Colonic mucosa (tissue), 4 donors: ENCODE results near the gene HBS1L. TPM values are rescaled to one million over a fixed set of nuclear protein-coding genes. Genes with fewer than 3 reads are reported as not detected.

ENCODE experiments used
- DNase-seq: peaks from one replicate; pipeline ENCODE4 v3.0.0-alpha.2; 2020
- H3K27ac ChIP-seq: fragments of 200-600 bp; one replicate; pipeline ENCODE4 v1.8.0; 2021
- H3K27me3 ChIP-seq: fragments of 200-600 bp; one replicate; pipeline ENCODE4 v1.8.0; 2021
- H3K36me3 ChIP-seq: fragments of 200-600 bp; one replicate; pipeline ENCODE4 v1.8.0; 2021
- H3K4me1 ChIP-seq: fragments of 200-600 bp; one replicate; pipeline ENCODE4 v1.8.0; 2021; ENCODE audit warnings: mild to moderate bottlenecking
- H3K4me3 ChIP-seq: fragments of 200-600 bp; one replicate; pipeline ENCODE4 v1.8.0; 2021
- H3K9ac ChIP-seq, 2 donors: one replicate each; pipeline ENCODE4 v1.7.0; 2013; ENCODE audit warnings: control low read depth in 2 of 2, low read depth in 2 of 2, low read length in 2 of 2
- H3K9me3 ChIP-seq: fragments of 200-600 bp; one replicate; pipeline ENCODE4 v1.8.0; 2021
- CTCF ChIP-seq: fragments of 200-600 bp; IDR thresholded peaks from one replicate; pipeline ENCODE4 v1.8.0; 2022; ENCODE audit warnings: antibody characterized with exemption, mild to moderate bottlenecking
- intact Hi-C: fragments of 100-400 bp; cut with DNase I; formaldehyde crosslinking; loops from one replicate; pipeline ENCODE4 v1.14.1; 2022
- total RNA-seq, 2 donors: library from RNA; stranded (reverse); fragmentation: NEBNext Ultra II Directional in 1 of 2; extraction: Animal tissue kit (Norgen Biotek cat#: 25700) in 1 of 2; gene quantifications; one replicate each; pipeline ENCODE4 v1.2.1, GENCODE V29; 2021
- donor health status: healthy.
- donor health status: DM: no; HTN: no; CAD: no.
- donor health status: DM: no; HTN: no; CAD: no.

Gene HBS1L
- total RNA-seq, 2 donors from 2014 or later: 58.1 to 59.7 TPM

DNA sequence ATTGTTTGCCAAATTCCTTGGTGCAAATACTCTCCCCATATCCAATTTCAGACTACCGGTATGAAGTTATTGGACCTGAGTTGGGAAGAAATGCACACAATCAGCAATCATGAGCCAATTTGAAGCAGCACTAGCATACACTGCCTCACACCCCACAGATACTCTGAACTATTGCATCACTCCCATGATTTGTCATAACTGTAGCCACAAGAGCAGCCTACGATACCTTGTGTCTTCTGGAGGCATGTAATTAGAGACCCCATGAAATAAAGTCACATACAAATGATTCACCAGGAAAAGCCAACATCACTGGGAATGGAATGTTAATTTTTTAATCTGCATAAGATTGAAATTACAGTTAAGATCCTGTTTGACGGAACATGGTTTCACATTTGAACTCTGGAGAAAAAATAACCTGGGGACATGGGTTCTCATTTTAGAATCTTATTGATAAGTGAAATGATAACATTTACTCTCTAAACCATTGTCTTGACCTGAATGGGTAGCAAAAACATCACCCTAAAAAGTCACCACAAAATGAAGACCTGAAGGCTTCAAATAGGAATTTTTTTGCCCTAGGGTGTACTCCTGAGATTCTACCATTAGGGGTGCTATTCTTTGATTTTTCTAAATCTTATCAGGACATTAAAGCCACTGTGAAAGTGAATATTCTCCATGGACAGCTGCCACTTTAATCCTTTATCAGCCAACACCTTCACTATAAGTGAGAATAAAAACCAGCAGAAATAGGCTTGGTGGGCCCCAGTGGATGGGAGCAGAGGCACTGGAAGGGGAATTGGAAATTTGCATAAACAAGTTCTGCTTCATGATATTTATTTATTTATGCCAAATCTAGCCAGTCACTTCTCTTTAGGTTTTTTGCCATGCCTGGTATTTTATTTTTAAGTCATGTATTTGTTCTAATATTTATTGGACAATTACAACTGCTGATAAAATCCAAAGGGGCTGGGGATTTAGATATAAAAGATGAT lies 34.5 kb upstream of the HBS1L start:
- H3K36me3 ChIP-seq: no peaks in the 10 kb centered on the region
- no peaks in the 10 kb centered on the region for H3K27me3 ChIP-seq
- H3K9ac ChIP-seq: no peak overlapping the region
- no peaks in the 10 kb centered on the region for H3K9me3 ChIP-seq
- no peaks in the 10 kb centered on the region for H3K4me1 ChIP-seq
- H3K27ac ChIP-seq: no peak overlapping the region
- peak; percentile 33 for TF ChIP-seq CTCF
- DNase-seq: no peak
- H3K4me3 ChIP-seq: no peak overlapping the region
- intact Hi-C loops: no loop called here

DNA sequence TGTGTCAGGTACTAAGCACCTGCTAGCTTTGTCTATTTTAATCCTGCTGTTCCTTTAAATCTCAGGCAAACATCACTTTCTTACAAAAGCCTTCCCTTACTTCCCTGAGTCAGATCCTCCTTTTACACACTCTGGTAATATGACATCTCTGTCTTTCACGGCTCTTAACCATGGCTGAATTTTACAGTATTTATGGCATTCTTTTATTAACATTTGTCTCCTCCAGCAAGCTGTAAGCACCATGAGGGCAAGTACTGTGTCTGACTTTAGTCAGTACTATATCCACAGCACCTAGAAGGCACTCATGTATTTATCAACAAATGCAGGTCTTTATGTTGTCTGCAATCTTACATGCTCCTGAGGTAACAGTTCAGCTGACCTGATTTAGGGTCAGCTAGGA lies 33.7 kb upstream of the HBS1L start:
- TF ChIP-seq CTCF: no peak
- intact Hi-C loops: no loop called here
- H3K4me1 ChIP-seq: no peaks in the 10 kb centered on the region
- DNase-seq: no peak
- H3K27me3 ChIP-seq: no peaks in the 10 kb centered on the region
- no peak overlapping the region for H3K27ac ChIP-seq
- no peaks in the 10 kb centered on the region for H3K9me3 ChIP-seq
- no peak overlapping the region for H3K4me3 ChIP-seq
- H3K36me3 ChIP-seq: no peaks in the 10 kb centered on the region
- H3K9ac ChIP-seq: no peak overlapping the region

DNA sequence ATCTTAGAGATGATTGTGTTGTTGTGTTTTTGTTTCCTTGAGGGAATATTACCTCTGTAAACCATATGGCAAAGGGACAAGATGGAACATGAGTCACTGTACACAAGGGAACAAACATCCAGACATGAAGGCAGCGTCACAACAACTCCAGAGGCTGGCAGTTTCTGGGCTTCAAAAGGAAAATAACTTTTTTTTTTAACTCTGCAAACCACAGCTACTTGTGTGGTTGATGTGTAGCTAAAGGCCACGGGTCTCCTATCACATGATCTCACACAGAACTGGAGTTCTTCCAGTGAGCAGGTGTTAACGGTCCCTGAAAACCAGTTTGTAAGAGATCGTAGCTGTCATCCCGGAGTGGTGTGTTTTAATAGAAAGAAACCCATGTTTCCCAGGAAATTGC lies 33.2 kb upstream of the HBS1L start:
- no peak overlapping the region for H3K27ac ChIP-seq
- no peaks in the 10 kb centered on the region for H3K9me3 ChIP-seq
- H3K9ac ChIP-seq: no peak overlapping the region
- no peak for DNase-seq
- no peaks in the 10 kb centered on the region for H3K36me3 ChIP-seq
- no peak overlapping the region for H3K4me3 ChIP-seq
- H3K4me1 ChIP-seq: no peaks in the 10 kb centered on the region
- intact Hi-C loops: no loop called here
- H3K27me3 ChIP-seq: no peaks in the 10 kb centered on the region
- no peak for TF ChIP-seq CTCF

- no peak for DNase-seq
- H3K27ac ChIP-seq: no peak overlapping the region
- no peak for TF ChIP-seq CTCF
- no peaks in the 10 kb centered on the region for H3K36me3 ChIP-seq
- no peaks in the 10 kb centered on the region for H3K4me1 ChIP-seq
- no peaks in the 10 kb centered on the region for H3K27me3 ChIP-seq
- H3K9me3 ChIP-seq: no peaks in the 10 kb centered on the region
- no peak overlapping the region for H3K4me3 ChIP-seq
- intact Hi-C loops: no loop called here
- H3K9ac ChIP-seq: no peak overlapping the region
These were observed 32.8 kb upstream of the HBS1L start for GRCh38 chr6:135087403-135087802.

GRCh38 chr6:135086414-135086764 lies 31.8 kb upstream of the HBS1L start:
- TF ChIP-seq CTCF: no peak
- H3K27ac ChIP-seq: no peak overlapping the region
- no peaks in the 10 kb centered on the region for H3K36me3 ChIP-seq
- H3K9ac ChIP-seq: no peak overlapping the region
- H3K4me3 ChIP-seq: no peak overlapping the region
- no peaks in the 10 kb centered on the region for H3K27me3 ChIP-seq
- DNase-seq: no peak
- intact Hi-C loops: no loop called here
- no peaks in the 10 kb centered on the region for H3K4me1 ChIP-seq
- H3K9me3 ChIP-seq: no peaks in the 10 kb centered on the region
